Adrenal gland (tissue), 12 donors: ENCODE measurements around the gene IQSEC2. TPM values are rescaled to one million over a fixed set of nuclear protein-coding genes. Genes with fewer than 3 reads are reported as not detected.

Source experiments
- DNase-seq, 7 donors: peaks; one replicate each; pipeline ENCODE4 v3.0.0-alpha.2; 2019 to 2020
- H3K27ac ChIP-seq, 5 donors: fragments of 200-600 bp; sonication (generic) in 4 of 5; 1 replicate in 3 of 5; 2 replicates in 2 of 5; pipeline versions ENCODE4 v1.5.1 to v1.8.0; 2016 to 2020; ENCODE audit warnings: mild to moderate bottlenecking in 1 of 5
- H3K27me3 ChIP-seq: fragments of 200-600 bp; 2 replicates; pipeline ENCODE4 v1.8.0; 2021
- H3K36me3 ChIP-seq, 2 donors: fragments of 200-600 bp; replicated peaks in 1 of 2; 1 replicate in 1 of 2; 2 replicates in 1 of 2; pipeline versions ENCODE4 v1.5.1 to v1.8.0; 2018 to 2022
- H3K4me1 ChIP-seq, 2 donors: fragments of 200-600 bp; replicated peaks in 1 of 2; 1 replicate in 1 of 2; 2 replicates in 1 of 2; pipeline versions ENCODE4 v1.5.1 to v1.8.0; 2018 to 2021
- H3K4me3 ChIP-seq, 4 donors: fragments of 200-600 bp; sonication (generic) in 3 of 4; one replicate each; pipeline ENCODE4 v1.5.1; 2016 to 2018
- H3K9me3 ChIP-seq, 3 donors: fragments of 200-600 bp; sonication (generic) in 1 of 3; replicated peaks in 1 of 3; 1 replicate in 2 of 3; 2 replicates in 1 of 3; pipeline versions ENCODE4 v1.5.1 to v1.8.0; 2016 to 2021
- POLR2A ChIP-seq, 2 donors: fragments of 450-650 bp; IDR thresholded peaks; one replicate each; pipeline ENCODE4 v1.6.1; 2017; ENCODE audit warnings: antibody characterized with exemption in 2 of 2, mild to moderate bottlenecking in 2 of 2, moderate library complexity in 1 of 2
- WGBS, 4 donors: extraction: QIAGEN DNeasy Blood & Tissue Kit in 2 of 4; methylation state at CpG; one replicate each; pipeline versions ENCODE4 v1.1.5 to v1.1.7; 2013 to 2017; 5-methylcytosine and 5-hydroxymethylcytosine counted together
- intact Hi-C, 2 donors: fragments of 100-400 bp; cut with DNase I; formaldehyde crosslinking; loops; one replicate each; pipeline versions ENCODE4 v1.14.1 to v1.15.0; 2022 to 2023
- polyA plus RNA-seq, 3 donors: library from polyadenylated mRNA; stranded (reverse); fragments of 200-250 nt in 2 of 3; fragments of 350-450 nt in 1 of 3; fragmentation: Illumina TruSeq in 1 of 3; extraction: RNeasy Lipid Tissue Mini Kit (QIAGEN cat#74804) in 1 of 3; gene quantifications; one replicate each; pipeline ENCODE4 v1.2.3, GENCODE V29; 2013 to 2014
- total RNA-seq, 9 donors: library from RNA; depleted of rRNA in 4 of 9; stranded (reverse); fragments of >200 nt in 4 of 9; fragments of 120-200 nt in 1 of 9; fragmentation: NEBNext Ultra II Directional in 1 of 9; extraction: Animal tissue kit (Norgen Biotek cat#: 25700) in 1 of 9; gene quantifications; one replicate each; pipeline versions ENCODE4 v1.1.0 to v1.2.4, GENCODE V29; 2013 to 2023
- TF ChIP-seq, protein P1 (sequence below), 6 experiments: fragments of 450-650 bp in 4 of 6; fragments of 200-600 bp in 2 of 6; sonication (generic) in 1 of 6; IDR thresholded peaks; 1 replicate in 5 of 6; 2 replicates in 1 of 6; pipeline versions ENCODE4 v1.5.1 to v1.8.0; 2016 to 2021; ENCODE audit warnings: antibody characterized with exemption in 6 of 6, mild to moderate bottlenecking in 2 of 6, moderate library complexity in 1 of 6
- donor health status: healthy with polysubstance abuse.
- donor health status: Bipolar disorder and iron deficiency.
- donor health status: DM: yes; HTN: yes; CAD: no.
- donor health status: DM: no; HTN: no; CAD: no.
- donor health status: DM: no; HTN: no; CAD: no.
- donor health status: DM: yes; HTN: yes; CAD: no.

The IQSEC2 gene
- total and polyA plus RNA-seq, 12 donors: 2.4 to 67.9 (median 37.8) TPM

DNA sequence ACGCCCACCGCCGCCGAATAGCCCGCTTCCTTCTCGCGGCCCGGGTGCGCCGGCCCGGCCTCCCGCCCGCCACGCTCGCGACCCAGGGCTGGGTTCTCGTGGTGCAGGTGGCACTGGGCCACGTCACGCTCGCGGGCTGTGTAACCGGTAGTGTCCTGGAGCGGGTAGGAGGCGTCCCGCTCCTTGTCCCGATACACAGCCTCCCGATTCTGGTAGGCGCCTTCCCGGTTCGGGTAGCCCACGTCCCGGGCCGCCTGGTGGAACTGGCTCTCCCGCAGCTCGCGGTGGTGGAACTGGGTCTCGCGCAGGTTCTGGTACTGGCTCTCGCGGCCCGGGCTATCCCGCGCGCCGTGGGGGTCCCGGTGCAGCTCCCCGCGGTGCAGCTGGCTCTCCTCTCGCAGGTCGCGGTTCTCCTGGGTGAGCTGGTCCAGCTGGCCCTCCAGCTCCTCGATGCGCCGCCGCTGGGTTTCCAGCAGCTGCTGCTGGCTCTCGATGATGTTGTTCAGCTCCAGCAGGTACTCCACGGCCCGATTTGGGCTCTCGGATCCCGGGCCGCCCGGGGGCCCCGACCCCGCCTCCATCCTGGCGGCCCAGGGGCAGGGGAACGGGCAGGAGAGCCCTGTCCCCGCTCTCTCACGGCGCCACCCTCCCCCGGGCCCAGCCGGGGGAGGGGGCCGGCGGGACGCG, 39.3 kb upstream of the IQSEC2 start:
- Histone ChIP-seq H3K27me3 (peaks cover 43% of the 10 kb centered on the region), H3K36me3 (no peaks in the 10 kb centered on the region), H3K4me1 (peaks cover 4 to 6% of the 10 kb centered on the region in 2 donors), H3K9me3 (no peaks in the 10 kb centered on the region), H3K4me3 (peak overlapping the region in 2 of 4 donors; percentile 41 to 60), H3K27ac (no peak overlapping the region)
- 0 to 3% methylated on average over 74 to 75 of the region's 75 CpGs; no CpG with 5 or more reads in 2 of the 4 donors for WGBS, 4 donors
- TF ChIP-seq POLR2A (IDR thresholded peaks at IDR 0.05): no peak
- TF ChIP-seq, protein P1, sequence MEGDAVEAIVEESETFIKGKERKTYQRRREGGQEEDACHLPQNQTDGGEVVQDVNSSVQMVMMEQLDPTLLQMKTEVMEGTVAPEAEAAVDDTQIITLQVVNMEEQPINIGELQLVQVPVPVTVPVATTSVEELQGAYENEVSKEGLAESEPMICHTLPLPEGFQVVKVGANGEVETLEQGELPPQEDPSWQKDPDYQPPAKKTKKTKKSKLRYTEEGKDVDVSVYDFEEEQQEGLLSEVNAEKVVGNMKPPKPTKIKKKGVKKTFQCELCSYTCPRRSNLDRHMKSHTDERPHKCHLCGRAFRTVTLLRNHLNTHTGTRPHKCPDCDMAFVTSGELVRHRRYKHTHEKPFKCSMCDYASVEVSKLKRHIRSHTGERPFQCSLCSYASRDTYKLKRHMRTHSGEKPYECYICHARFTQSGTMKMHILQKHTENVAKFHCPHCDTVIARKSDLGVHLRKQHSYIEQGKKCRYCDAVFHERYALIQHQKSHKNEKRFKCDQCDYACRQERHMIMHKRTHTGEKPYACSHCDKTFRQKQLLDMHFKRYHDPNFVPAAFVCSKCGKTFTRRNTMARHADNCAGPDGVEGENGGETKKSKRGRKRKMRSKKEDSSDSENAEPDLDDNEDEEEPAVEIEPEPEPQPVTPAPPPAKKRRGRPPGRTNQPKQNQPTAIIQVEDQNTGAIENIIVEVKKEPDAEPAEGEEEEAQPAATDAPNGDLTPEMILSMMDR (IDR thresholded peaks at IDR 0.05): no peak
- intact Hi-C loops: loop anchor here in 1 of 2 donors (10.0 kb wide), 1 partner anchor 124 kb away; no protein-coding TSS in a partner anchor
- DNase-seq: peak in 3 of 7 donors; percentile 21 to 24 (median 23)

DNA sequence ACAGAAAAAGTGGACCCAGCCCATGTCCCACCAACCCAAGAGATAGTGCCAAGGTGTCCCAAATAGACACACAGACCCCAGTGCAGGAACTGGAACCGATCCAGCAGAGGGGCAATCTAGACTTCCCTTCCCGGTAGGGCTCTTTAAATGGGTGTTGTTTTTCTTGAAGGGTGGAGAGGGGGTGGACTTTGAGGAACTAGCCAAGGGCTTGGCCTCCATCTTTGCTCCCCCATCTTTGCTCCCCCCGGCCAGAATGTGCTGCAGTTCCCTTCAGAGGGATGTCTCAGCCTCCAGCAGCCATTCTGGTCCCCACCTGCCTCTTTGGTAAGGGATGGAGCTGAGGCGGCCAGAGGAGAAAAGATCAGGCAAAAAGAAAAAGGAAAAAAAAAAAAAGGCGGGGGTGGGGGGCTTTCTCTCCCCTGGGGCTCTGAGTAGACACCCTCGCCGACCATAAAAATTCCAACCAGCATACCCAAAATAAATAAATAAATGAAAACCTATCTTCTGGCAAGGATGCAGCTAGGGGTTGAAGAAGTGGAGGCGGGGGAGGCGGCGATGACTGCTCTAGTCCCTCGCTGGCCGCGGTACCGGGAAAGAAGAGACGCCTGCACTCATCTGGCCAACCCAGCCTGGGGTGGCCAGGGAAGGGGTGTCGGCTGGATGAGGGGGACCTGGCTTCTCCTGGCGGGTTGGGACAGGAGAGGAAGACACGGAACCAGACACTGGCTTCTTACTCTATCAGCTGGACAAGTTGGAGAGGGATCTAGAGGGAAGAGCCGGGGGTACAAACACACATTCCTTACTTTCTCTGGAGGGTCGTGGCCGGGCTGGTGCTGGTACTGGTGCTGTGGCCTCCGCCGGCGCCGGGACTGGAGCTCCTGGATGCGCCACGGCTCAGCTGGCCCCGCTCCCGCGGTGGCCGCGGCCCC, 38.5 kb upstream of the IQSEC2 start:
- no peak overlapping the region for H3K27ac ChIP-seq
- WGBS, 4 donors: 2 to 12% (median 6%) methylated on average over 13 to 32 of the region's 32 CpGs
- H3K4me3 ChIP-seq: peak overlapping the region in 2 of 4 donors; percentile 41 to 60
- H3K36me3 ChIP-seq: no peaks in the 10 kb centered on the region
- TF ChIP-seq, protein P1 (IDR thresholded peaks at IDR 0.05): no peak
- TF ChIP-seq POLR2A (IDR thresholded peaks at IDR 0.05): no peak
- H3K9me3 ChIP-seq: no peaks in the 10 kb centered on the region
- H3K27me3 ChIP-seq: peaks cover 35% of the 10 kb centered on the region
- peaks cover 4 to 6% of the 10 kb centered on the region in 2 donors for H3K4me1 ChIP-seq
- intact Hi-C loops: loop anchor here in 1 of 2 donors (10.0 kb wide), 1 partner anchor 125 kb away; no protein-coding TSS in a partner anchor
- peak in 2 of 7 donors; percentile 17 to 24 for DNase-seq

DNA sequence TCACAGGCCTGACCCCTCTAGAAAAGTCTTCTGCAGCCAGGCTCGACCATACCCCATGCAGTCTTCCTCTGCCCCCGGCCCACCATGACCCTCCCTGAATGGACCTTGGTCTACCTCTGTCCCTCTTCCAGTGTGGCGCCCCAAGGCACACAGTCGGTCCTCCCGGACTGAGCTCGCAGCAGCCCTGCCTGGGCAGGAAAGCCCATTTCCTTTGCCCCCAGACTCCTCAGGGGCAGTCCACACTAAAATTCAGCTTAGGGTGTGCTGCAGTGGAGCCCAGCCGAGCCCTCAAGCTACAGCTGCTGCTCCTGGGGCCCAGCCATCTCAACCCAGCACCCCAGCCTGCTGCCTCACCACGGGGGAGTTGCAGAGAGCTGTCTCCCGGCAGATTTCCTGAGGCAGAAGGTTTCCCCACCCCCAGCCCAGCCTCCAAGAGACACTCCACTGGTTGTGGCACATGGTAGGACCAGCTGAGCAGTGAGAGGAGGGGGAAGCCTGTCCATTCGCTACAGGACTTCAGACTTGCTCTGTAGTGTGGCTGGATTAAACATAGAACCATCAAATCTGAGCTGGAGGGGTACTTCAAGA, 37.5 kb upstream of the IQSEC2 start:
- WGBS, 4 donors: 17 to 77% (median 59%) methylated on average over 1 to 10 of the region's 10 CpGs
- Histone ChIP-seq H3K27me3 (peaks cover 32% of the 10 kb centered on the region), H3K4me3 (no peak overlapping the region), H3K36me3 (no peaks in the 10 kb centered on the region), H3K27ac (no peak overlapping the region), H3K9me3 (no peaks in the 10 kb centered on the region), H3K4me1 (peaks cover 4 to 6% of the 10 kb centered on the region in 2 donors)
- DNase-seq: no peak
- intact Hi-C loops: no loop called here
- TF ChIP-seq, protein P1 (IDR thresholded peaks at IDR 0.05): no peak
- no peak for TF ChIP-seq POLR2A (IDR thresholded peaks at IDR 0.05)
